CD4-positive, alpha-beta T cell (primary cell): ENCODE measurements around the gene CDH10. TPM values are rescaled to one million over a fixed set of nuclear protein-coding genes. Genes with fewer than 3 reads are reported as not detected.

Source experiments
- ATAC-seq: fragments of 200-7000 bp; cut with Tn5 transposase; one replicate; pipeline ENCODE4 v1.10.0; 2022; ENCODE audit warnings: mild to moderate bottlenecking; ENCODE audit not compliant: poor library complexity
- CTCF ChIA-PET: fragments of 350-600 bp; sonication (Branson Sonifier 250); formaldehyde crosslinking; loops from one replicate; lab custom pipeline; 2021; ENCODE audit warnings: antibody characterized with exemption, inconsistent platforms; lab: Charles Lee
- POLR2A ChIA-PET: fragments of 350-600 bp; sonication (Branson Sonifier 250); formaldehyde crosslinking; loops from one replicate; lab custom pipeline; 2021; ENCODE audit warnings: antibody characterized with exemption, inconsistent platforms; lab: Charles Lee
- DNase-seq, 14 experiments: peaks; one replicate each; pipeline ENCODE4 v3.0.0-alpha.2; 2013 to 2020; ENCODE audit warnings: mixed read lengths in 2 of 14
- H3K27ac ChIP-seq, 2 donors: one replicate each; pipeline versions ENCODE4 v1.5.1 to v1.7.0; 2013; ENCODE audit warnings: low read length in 2 of 2, low read depth in 1 of 2, mild to moderate bottlenecking in 1 of 2
- H3K27me3 ChIP-seq, 2 experiments: 1 replicate in 1 of 2; 2 replicates in 1 of 2; pipeline versions ENCODE4 v1.6.1 to v1.7.0; 2013; ENCODE audit warnings: low read length in 2 of 2, control low read depth in 1 of 2, mild to moderate bottlenecking in 1 of 2, moderate library complexity in 1 of 2; ENCODE audit not compliant: insufficient read depth in 2 of 2, control insufficient read depth in 1 of 2
- H3K36me3 ChIP-seq: one replicate; pipeline ENCODE4 v1.6.1; 2013; ENCODE audit warnings: low read length, control low read depth; ENCODE audit not compliant: insufficient read depth
- H3K4me1 ChIP-seq: one replicate; pipeline ENCODE4 v1.6.1; 2013; ENCODE audit warnings: low read length, control low read depth; ENCODE audit not compliant: insufficient read depth
- H3K4me3 ChIP-seq: one replicate; pipeline ENCODE4 v1.5.1; 2013; ENCODE audit warnings: mild to moderate bottlenecking, low read length, moderate library complexity
- H3K9me3 ChIP-seq, 2 experiments: 1 replicate in 1 of 2; 2 replicates in 1 of 2; pipeline versions ENCODE4 v1.6.1 to v1.7.0; 2013; ENCODE audit warnings: low read length in 2 of 2, mild to moderate bottlenecking in 2 of 2, control low read depth in 1 of 2, moderate library complexity in 1 of 2; ENCODE audit not compliant: control insufficient read depth in 1 of 2, insufficient read depth in 1 of 2
- H3K27ac Mint-ChIP-seq: one replicate; pipeline ENCODE4 v1.8.0; 2020; ENCODE audit warnings: mixed read lengths
- H3K27me3 Mint-ChIP-seq: one replicate; pipeline ENCODE4 v1.8.0; 2021; ENCODE audit warnings: mixed read lengths
- H3K36me3 Mint-ChIP-seq: one replicate; pipeline ENCODE4 v1.8.0; 2021; ENCODE audit warnings: low read depth, mixed read lengths
- H3K4me1 Mint-ChIP-seq: one replicate; pipeline ENCODE4 v1.8.0; 2021; ENCODE audit warnings: low read depth, mixed read lengths
- H3K4me3 Mint-ChIP-seq: one replicate; pipeline ENCODE4 v1.8.0; 2020; ENCODE audit warnings: mild to moderate bottlenecking, mixed read lengths
- H3K9me3 Mint-ChIP-seq: one replicate; pipeline ENCODE4 v1.8.0; 2020; ENCODE audit warnings: mixed read lengths
- intact Hi-C, 2 experiments: fragments of 100-400 bp; cut with DNase I in 1 of 2; cut with micrococcal nuclease in 1 of 2; formaldehyde crosslinking; loops; one replicate each; pipeline versions ENCODE4 v1.15.1 to v1.9.0; 2023 to 2025; cut with DNase I, micrococcal nuclease
- total RNA-seq, 174 experiments: library from RNA in 2 of 174; stranded (reverse) in 2 of 174; gene quantifications; one replicate each; pipeline ENCODE4 v1.2.3 and lab custom pipeline; 2021 to 2026
- TF ChIP-seq, protein P1 (sequence below): fragments of 200-600 bp; IDR thresholded peaks from one replicate; pipeline ENCODE4 v1.8.0; 2022; ENCODE audit warnings: antibody characterized with exemption, mild to moderate bottlenecking

Gene CDH10
- total RNA-seq, 2 experiments from 2014 or later, result not detected

DNA sequence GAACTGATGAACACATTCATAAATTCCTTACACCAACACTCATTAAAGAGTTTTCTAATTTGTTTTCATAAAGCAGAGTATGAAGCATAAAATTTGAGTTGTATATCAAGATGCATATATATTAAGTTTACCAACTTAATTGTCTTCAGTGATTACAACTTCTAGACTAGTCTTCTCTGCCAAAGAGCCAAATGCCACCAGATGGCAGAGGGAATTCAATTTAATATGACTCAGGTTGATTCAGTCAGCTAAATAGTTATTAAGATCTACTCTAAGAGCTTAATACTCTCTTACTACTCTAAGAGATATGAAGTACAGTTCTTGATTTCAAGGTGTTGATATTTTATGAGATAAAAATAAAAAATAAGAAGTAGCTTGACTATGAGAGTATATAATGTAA, 53.4 kb downstream of the CDH10 start:
- Histone ChIP-seq H3K4me3 (no peak overlapping the region), H3K27me3 (no peaks in the 10 kb centered on the region), H3K9me3 (peaks cover 0 to 8% of the 10 kb centered on the region in 2 experiments), H3K4me1 (no peaks in the 10 kb centered on the region), H3K36me3 (no peaks in the 10 kb centered on the region), H3K27ac (no peak overlapping the region)
- H3K4me3 Mint-ChIP-seq, result no peak overlapping the region
- DNase-seq (no peak), ATAC-seq (no peak)
- POLR2A ChIA-PET, result no interaction called here
- no peaks in the 10 kb centered on the region for H3K27me3 Mint-ChIP-seq
- no peak overlapping the region for H3K27ac Mint-ChIP-seq
- H3K36me3 Mint-ChIP-seq, result no peaks in the 10 kb centered on the region
- intact Hi-C loops, result no loop called here
- CTCF ChIA-PET, result no interaction called here
- TF ChIP-seq, protein P1, sequence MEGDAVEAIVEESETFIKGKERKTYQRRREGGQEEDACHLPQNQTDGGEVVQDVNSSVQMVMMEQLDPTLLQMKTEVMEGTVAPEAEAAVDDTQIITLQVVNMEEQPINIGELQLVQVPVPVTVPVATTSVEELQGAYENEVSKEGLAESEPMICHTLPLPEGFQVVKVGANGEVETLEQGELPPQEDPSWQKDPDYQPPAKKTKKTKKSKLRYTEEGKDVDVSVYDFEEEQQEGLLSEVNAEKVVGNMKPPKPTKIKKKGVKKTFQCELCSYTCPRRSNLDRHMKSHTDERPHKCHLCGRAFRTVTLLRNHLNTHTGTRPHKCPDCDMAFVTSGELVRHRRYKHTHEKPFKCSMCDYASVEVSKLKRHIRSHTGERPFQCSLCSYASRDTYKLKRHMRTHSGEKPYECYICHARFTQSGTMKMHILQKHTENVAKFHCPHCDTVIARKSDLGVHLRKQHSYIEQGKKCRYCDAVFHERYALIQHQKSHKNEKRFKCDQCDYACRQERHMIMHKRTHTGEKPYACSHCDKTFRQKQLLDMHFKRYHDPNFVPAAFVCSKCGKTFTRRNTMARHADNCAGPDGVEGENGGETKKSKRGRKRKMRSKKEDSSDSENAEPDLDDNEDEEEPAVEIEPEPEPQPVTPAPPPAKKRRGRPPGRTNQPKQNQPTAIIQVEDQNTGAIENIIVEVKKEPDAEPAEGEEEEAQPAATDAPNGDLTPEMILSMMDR, result no peak
- H3K9me3 Mint-ChIP-seq, result peaks cover 10% of the 10 kb centered on the region
- no peaks in the 10 kb centered on the region for H3K4me1 Mint-ChIP-seq

DNA sequence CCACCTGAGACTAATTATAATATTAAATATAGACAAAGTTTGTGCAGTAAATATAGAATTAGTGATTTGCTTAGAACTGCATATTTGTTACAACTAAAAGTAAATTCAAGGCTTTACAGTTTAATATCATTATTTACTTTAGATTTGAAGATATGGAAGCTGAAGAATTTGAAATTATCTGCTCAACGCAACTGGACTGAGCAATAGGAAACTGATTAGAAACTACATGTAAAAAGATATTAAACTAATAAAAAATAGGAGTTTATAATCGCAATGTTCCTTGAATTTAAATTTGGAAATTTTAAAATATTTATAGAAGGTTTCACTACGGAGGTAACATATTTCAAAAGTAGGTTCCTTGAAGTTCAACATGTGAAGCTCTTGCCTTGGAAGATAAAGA, 55.2 kb downstream of the CDH10 start:
- peaks cover 0 to 19% of the 10 kb centered on the region in 2 experiments for H3K9me3 ChIP-seq
- Mint-ChIP-seq H3K36me3 (no peaks in the 10 kb centered on the region), H3K27ac (no peak overlapping the region), H3K4me1 (no peaks in the 10 kb centered on the region), H3K9me3 (peaks cover 15% of the 10 kb centered on the region), H3K4me3 (no peak overlapping the region), H3K27me3 (no peaks in the 10 kb centered on the region)
- DNase-seq (no peak), ATAC-seq (no peak)
- H3K4me3 ChIP-seq, result no peak overlapping the region
- intact Hi-C loops, result no loop called here
- ChIA-PET CTCF (no interaction called here), POLR2A (no interaction called here)
- TF ChIP-seq, protein P1, result no peak
- H3K4me1 ChIP-seq, result no peaks in the 10 kb centered on the region
- H3K27me3 ChIP-seq, result no peaks in the 10 kb centered on the region
- no peaks in the 10 kb centered on the region for H3K36me3 ChIP-seq
- no peak overlapping the region for H3K27ac ChIP-seq

DNA sequence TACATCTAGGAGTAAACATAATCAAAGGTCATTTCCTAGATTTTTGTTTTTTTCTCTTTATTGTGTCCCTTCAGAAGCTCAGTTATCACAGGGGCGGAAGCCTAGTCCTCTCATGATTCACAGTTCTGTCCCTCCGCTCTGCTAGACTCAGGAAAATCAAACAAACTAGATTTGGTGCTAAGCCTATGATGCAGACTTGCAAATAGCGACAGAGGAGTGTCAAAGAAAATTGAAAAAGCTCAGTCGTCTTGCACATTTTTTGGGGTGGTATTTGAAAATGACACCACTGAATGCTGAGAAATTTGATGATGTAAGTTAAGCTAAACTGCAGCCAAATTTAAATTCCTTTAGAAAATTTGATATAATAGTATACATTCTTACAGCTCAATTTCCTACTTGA, 59.0 kb downstream of the CDH10 start:
- CTCF ChIA-PET, result no interaction called here
- POLR2A ChIA-PET, result no interaction called here
- no peak for ATAC-seq

More for the DNA sequence above, 59.0 kb downstream of the CDH10 start:
- Mint-ChIP-seq H3K4me1 (no peaks in the 10 kb centered on the region), H3K9me3 (peaks cover 18% of the 10 kb centered on the region), H3K27me3 (no peaks in the 10 kb centered on the region), H3K27ac (no peak overlapping the region), H3K4me3 (no peak overlapping the region), H3K36me3 (no peaks in the 10 kb centered on the region)
- Histone ChIP-seq H3K4me1 (no peaks in the 10 kb centered on the region), H3K9me3 (peaks cover 0 to 26% of the 10 kb centered on the region in 2 experiments), H3K27me3 (no peaks in the 10 kb centered on the region), H3K36me3 (no peaks in the 10 kb centered on the region), H3K27ac (no peak overlapping the region), H3K4me3 (no peak overlapping the region)
- TF ChIP-seq, protein P1, result no peak
- DNase-seq, result no peak
- intact Hi-C loops, result no loop called here
